Astrocyte (in vitro differentiated cells and primary cell): ENCODE data around the gene SART3. TPM values are rescaled to one million over a fixed set of nuclear protein-coding genes. Genes with fewer than 3 reads are reported as not detected.

ENCODE experiments used
- DNase-seq: peaks from one replicate; pipeline ENCODE4 v3.0.0-alpha.2; 2010; ENCODE audit warnings: low read depth
- FAIRE-seq: peaks from 2 replicates; lab custom pipeline; 2011; peaks lifted over from hg19 to GRCh38; lab: Jason Lieb, UNC
- H2AFZ ChIP-seq: 2 replicates; pipeline ENCODE4 v1.6.0; 2012; ENCODE audit warnings: low read depth, low read length, inconsistent platforms
- H3K27ac ChIP-seq: 2 replicates; pipeline ENCODE4 v1.5.1; 2011; ENCODE audit warnings: low read depth, low read length, inconsistent platforms
- H3K27me3 ChIP-seq: 2 replicates; pipeline ENCODE4 v1.6.0; 2011; ENCODE audit warnings: low read length, inconsistent platforms; ENCODE audit not compliant: insufficient read depth
- H3K36me3 ChIP-seq: 2 replicates; pipeline ENCODE4 v1.5.1; 2011; ENCODE audit warnings: low read length, inconsistent platforms; ENCODE audit not compliant: insufficient read depth
- H3K4me1 ChIP-seq: 2 replicates; pipeline ENCODE4 v1.5.1; 2011; ENCODE audit warnings: low read length, inconsistent platforms; ENCODE audit not compliant: insufficient read depth
- H3K4me2 ChIP-seq: 2 replicates; pipeline ENCODE4 v1.6.0; 2012; ENCODE audit warnings: low read length, inconsistent platforms
- H3K4me3 ChIP-seq: 2 replicates; pipeline ENCODE4 v1.5.1; 2011; ENCODE audit warnings: low read depth, mild to moderate bottlenecking, low read length, inconsistent platforms; ENCODE audit not compliant: insufficient read depth
- H3K79me2 ChIP-seq: 2 replicates; pipeline ENCODE4 v1.6.0; 2012; ENCODE audit warnings: mild to moderate bottlenecking, low read length, inconsistent platforms; ENCODE audit not compliant: insufficient read depth
- H3K9ac ChIP-seq: 2 replicates; pipeline ENCODE4 v1.6.0; 2012; ENCODE audit warnings: mild to moderate bottlenecking, low read length, inconsistent platforms
- H3K9me3 ChIP-seq: 2 replicates; pipeline ENCODE4 v1.5.1; 2012; ENCODE audit warnings: low read depth, mild to moderate bottlenecking, low read length, inconsistent platforms; ENCODE audit not compliant: insufficient read depth
- H4K20me1 ChIP-seq: 2 replicates; pipeline ENCODE4 v1.6.0; 2012; ENCODE audit warnings: low read length, inconsistent platforms; ENCODE audit not compliant: insufficient read depth
- H3K27ac Mint-ChIP-seq: one replicate; pipeline ENCODE4 v1.8.0; 2021; ENCODE audit warnings: mild to moderate bottlenecking, mixed read lengths; ENCODE audit not compliant: unreplicated experiment
- H3K27me3 Mint-ChIP-seq: one replicate; pipeline ENCODE4 v1.8.0; 2021; ENCODE audit warnings: low read depth, mixed read lengths; ENCODE audit not compliant: unreplicated experiment
- H3K36me3 Mint-ChIP-seq: one replicate; pipeline ENCODE4 v1.8.0; 2021; ENCODE audit warnings: low read depth, mixed read lengths; ENCODE audit not compliant: unreplicated experiment
- H3K4me1 Mint-ChIP-seq: one replicate; pipeline ENCODE4 v1.8.0; 2021; ENCODE audit warnings: low read depth, mixed read lengths; ENCODE audit not compliant: unreplicated experiment
- H3K4me3 Mint-ChIP-seq: one replicate; pipeline ENCODE4 v1.8.0; 2021; ENCODE audit warnings: mild to moderate bottlenecking, moderate library complexity, mixed read lengths; ENCODE audit not compliant: unreplicated experiment
- H3K9me3 Mint-ChIP-seq: one replicate; pipeline ENCODE4 v1.8.0; 2021; ENCODE audit warnings: mild to moderate bottlenecking, mixed read lengths; ENCODE audit not compliant: unreplicated experiment
- EZH2 ChIP-seq: IDR thresholded peaks from 2 replicates; pipeline ENCODE4 v1.6.1; 2012; ENCODE audit warnings: mild to moderate bottlenecking, low read length, inconsistent platforms; ENCODE audit not compliant: insufficient read depth
- total RNA-seq: library from RNA; stranded (reverse); gene quantifications from 2 replicates; pipeline ENCODE4 v1.2.1, GENCODE V29; 2021
- TF ChIP-seq, protein P1 (sequence below): IDR thresholded peaks from 2 replicates; pipeline ENCODE4 v1.5.1; 2011; ENCODE audit warnings: low read depth, mild to moderate bottlenecking, inconsistent platforms, low read length, moderate library complexity; ENCODE audit not compliant: insufficient read depth

The SART3 gene
- total RNA-seq, 1 donor from 2014 or later = 48.4 TPM

DNA sequence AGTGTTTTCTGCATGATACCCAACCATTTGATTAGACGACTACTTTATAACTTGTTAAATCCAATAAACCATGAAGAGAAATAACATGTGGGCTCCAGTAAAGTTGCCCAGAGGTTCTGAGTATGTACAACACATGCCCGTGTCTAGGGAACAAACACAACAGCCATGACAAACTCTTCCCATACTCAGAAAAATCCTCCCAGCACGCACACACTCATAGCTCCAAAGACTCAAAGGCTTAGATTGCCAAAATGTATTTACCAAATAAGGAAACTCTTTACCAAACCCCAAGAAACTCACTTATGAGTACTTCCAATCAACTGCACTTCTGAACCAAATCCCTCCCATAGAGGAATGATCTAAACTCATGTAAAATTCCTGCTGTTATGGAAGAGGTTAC is 17.3 kb downstream of the SART3 start:
- FAIRE-seq = no peak
- no peaks in the 10 kb centered on the region for H3K27me3 ChIP-seq

DNA sequence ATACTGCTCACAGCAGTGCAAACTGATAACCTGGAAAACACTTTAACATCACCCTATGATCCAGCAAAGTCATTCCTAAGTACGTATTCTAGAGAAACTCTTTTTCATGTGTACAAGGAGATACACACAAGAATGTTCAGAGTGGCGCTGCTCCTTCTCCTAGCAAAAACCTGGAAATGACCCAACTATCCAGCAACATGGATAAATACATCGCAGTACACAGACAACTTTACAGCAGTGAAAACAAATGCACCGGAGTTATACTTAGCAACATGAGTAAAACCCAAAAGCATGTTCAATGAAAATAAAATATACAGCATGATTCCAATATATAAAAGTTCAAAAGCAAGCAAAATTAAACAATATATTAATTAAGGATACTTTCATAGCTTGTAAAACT is 18.7 kb downstream of the SART3 start:
- H3K4me3 Mint-ChIP-seq = no peak overlapping the region
- Histone ChIP-seq H3K4me1 (no peaks in the 10 kb centered on the region), H3K36me3 (peaks cover 55% of the 10 kb centered on the region), H3K4me3 (no peak overlapping the region), H3K4me2 (no peak overlapping the region), H3K27ac (no peak overlapping the region), H3K27me3 (no peaks in the 10 kb centered on the region), H2AFZ (no peak overlapping the region), H4K20me1 (peaks cover 63% of the 10 kb centered on the region), H3K9me3 (no peaks in the 10 kb centered on the region), H3K79me2 (peaks cover 61% of the 10 kb centered on the region), H3K9ac (no peak overlapping the region)
- H3K4me1 Mint-ChIP-seq = peaks cover 5% of the 10 kb centered on the region
- peaks cover 17% of the 10 kb centered on the region for H3K36me3 Mint-ChIP-seq
- FAIRE-seq (no peak), DNase-seq (no peak)
- H3K9me3 Mint-ChIP-seq = no peaks in the 10 kb centered on the region
- no peak overlapping the region for H3K27ac Mint-ChIP-seq
- H3K27me3 Mint-ChIP-seq = no peaks in the 10 kb centered on the region
- TF ChIP-seq, protein P1, sequence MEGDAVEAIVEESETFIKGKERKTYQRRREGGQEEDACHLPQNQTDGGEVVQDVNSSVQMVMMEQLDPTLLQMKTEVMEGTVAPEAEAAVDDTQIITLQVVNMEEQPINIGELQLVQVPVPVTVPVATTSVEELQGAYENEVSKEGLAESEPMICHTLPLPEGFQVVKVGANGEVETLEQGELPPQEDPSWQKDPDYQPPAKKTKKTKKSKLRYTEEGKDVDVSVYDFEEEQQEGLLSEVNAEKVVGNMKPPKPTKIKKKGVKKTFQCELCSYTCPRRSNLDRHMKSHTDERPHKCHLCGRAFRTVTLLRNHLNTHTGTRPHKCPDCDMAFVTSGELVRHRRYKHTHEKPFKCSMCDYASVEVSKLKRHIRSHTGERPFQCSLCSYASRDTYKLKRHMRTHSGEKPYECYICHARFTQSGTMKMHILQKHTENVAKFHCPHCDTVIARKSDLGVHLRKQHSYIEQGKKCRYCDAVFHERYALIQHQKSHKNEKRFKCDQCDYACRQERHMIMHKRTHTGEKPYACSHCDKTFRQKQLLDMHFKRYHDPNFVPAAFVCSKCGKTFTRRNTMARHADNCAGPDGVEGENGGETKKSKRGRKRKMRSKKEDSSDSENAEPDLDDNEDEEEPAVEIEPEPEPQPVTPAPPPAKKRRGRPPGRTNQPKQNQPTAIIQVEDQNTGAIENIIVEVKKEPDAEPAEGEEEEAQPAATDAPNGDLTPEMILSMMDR = no peak
- TF ChIP-seq EZH2 = no peak

More for the DNA sequence above, 17.3 kb downstream of the SART3 start:
- Histone ChIP-seq H3K4me1 (no peaks in the 10 kb centered on the region), H3K36me3 (peaks cover 54% of the 10 kb centered on the region), H3K4me3 (no peak overlapping the region), H3K4me2 (no peak overlapping the region), H4K20me1 (peaks cover 62% of the 10 kb centered on the region), H3K79me2 (peaks cover 56% of the 10 kb centered on the region), H3K9me3 (no peaks in the 10 kb centered on the region), H3K27ac (no peak overlapping the region), H2AFZ (no peak overlapping the region), H3K9ac (no peak overlapping the region)
- H3K36me3 Mint-ChIP-seq = peaks cover 22% of the 10 kb centered on the region
- H3K4me3 Mint-ChIP-seq = no peak overlapping the region
- TF ChIP-seq EZH2 = no peak
- TF ChIP-seq, protein P1 = no peak
- H3K9me3 Mint-ChIP-seq = no peaks in the 10 kb centered on the region
- peaks cover 5% of the 10 kb centered on the region for H3K4me1 Mint-ChIP-seq
- peak overlapping the region; percentile 26 for H3K27ac Mint-ChIP-seq
- no peaks in the 10 kb centered on the region for H3K27me3 Mint-ChIP-seq
- DNase-seq = no peak

DNA sequence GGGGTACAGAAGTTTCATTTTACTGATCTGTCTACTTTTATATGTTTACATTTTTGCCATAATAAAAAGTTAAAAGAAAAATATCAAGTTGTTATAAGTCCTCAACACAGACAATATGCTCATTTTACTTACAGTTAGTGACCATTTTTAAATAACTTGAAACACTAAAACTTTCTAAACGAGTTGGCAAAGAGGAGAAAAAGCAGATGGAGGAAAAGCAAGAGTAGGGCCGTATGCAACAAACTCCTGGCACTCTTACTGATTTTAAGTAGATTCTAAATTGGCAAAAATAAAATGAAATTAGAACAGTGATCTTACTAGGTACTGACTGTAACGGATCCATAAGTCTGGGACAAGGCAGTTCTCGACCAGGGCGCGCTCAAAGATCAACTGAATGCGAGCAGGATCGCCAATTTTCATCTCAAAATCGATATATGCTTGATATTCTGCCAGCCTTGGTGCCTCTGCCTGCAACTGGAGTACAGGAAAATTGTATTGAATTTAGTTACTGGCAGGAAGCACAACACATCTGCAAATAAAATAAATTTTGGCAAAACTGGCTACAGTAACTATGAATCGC is 22.3 kb downstream of the SART3 start:
- H3K27ac Mint-ChIP-seq = no peak overlapping the region
- Histone ChIP-seq H3K79me2 (peaks cover 56% of the 10 kb centered on the region), H3K27me3 (no peaks in the 10 kb centered on the region), H4K20me1 (peaks cover 50% of the 10 kb centered on the region), H3K9ac (no peak overlapping the region), H2AFZ (no peak overlapping the region), H3K36me3 (peaks cover 55% of the 10 kb centered on the region), H3K27ac (no peak overlapping the region), H3K4me3 (no peak overlapping the region), H3K4me1 (no peaks in the 10 kb centered on the region), H3K4me2 (no peak overlapping the region), H3K9me3 (no peaks in the 10 kb centered on the region)
- H3K27me3 Mint-ChIP-seq = no peaks in the 10 kb centered on the region
- DNase-seq (no peak), FAIRE-seq (no peak)
- H3K4me1 Mint-ChIP-seq = peaks cover 7% of the 10 kb centered on the region
- no peak overlapping the region for H3K4me3 Mint-ChIP-seq
- H3K36me3 Mint-ChIP-seq = peaks cover 13% of the 10 kb centered on the region
- H3K9me3 Mint-ChIP-seq = no peaks in the 10 kb centered on the region
- TF ChIP-seq, protein P1 = no peak
- no peak for TF ChIP-seq EZH2
